Uterus (tissue), 2 donors: ENCODE results near the gene TBC1D3B.

Source experiments
- POLR2A ChIP-seq, 2 donors: fragments of 450-650 bp; IDR thresholded peaks; one replicate each; pipeline ENCODE4 v1.6.1; 2016; ENCODE audit warnings: antibody characterized with exemption in 2 of 2, mild to moderate bottlenecking in 1 of 2, moderate library complexity in 1 of 2
- TF ChIP-seq, protein P1 (sequence below), 4 experiments: fragments of 200-600 bp in 2 of 4; fragments of 450-650 bp in 2 of 4; sonication (generic) in 2 of 4; IDR thresholded peaks; one replicate each; pipeline ENCODE4 v1.5.1; 2016 to 2019; ENCODE audit warnings: antibody characterized with exemption in 4 of 4, mild to moderate bottlenecking in 2 of 4, moderate library complexity in 1 of 4

DNA sequence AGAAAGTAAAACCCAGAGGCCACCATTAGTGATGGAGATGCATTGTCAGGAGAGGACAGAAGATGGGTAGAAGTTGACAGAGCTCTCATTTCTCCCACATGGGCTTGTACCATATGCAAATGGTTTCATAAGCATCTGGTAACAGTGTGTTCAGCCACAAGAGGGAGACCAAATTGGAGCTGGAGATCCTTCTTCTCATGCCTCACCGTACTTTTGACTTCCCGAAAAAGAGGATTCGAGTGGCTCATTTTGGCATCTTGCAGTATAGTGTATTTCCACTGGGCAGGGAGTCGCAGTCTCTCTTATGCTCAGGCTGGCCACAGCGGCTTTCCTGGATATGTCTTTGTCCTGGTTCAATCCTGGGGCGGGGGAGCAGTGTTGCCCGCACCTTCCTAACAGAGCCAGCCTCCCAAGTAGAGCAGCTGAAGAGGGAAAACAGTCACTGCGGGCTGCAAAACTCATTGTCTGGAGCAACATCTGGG, 23.8 kb downstream of the TBC1D3B start:
- TF ChIP-seq, protein P1, sequence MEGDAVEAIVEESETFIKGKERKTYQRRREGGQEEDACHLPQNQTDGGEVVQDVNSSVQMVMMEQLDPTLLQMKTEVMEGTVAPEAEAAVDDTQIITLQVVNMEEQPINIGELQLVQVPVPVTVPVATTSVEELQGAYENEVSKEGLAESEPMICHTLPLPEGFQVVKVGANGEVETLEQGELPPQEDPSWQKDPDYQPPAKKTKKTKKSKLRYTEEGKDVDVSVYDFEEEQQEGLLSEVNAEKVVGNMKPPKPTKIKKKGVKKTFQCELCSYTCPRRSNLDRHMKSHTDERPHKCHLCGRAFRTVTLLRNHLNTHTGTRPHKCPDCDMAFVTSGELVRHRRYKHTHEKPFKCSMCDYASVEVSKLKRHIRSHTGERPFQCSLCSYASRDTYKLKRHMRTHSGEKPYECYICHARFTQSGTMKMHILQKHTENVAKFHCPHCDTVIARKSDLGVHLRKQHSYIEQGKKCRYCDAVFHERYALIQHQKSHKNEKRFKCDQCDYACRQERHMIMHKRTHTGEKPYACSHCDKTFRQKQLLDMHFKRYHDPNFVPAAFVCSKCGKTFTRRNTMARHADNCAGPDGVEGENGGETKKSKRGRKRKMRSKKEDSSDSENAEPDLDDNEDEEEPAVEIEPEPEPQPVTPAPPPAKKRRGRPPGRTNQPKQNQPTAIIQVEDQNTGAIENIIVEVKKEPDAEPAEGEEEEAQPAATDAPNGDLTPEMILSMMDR (IDR thresholded peaks at IDR 0.05): no peak
- TF ChIP-seq POLR2A (IDR thresholded peaks at IDR 0.05): no peak
